Activated gamma-delta T cell treated with anti-CD3 and anti-CD28 coated beads, Interleukin-2, amount 50 U/mL, for 16 hours (primary cell): ENCODE results near the gene MNX1.

Source experiments
- DNase-seq: peaks from one replicate; pipeline ENCODE4 v3.0.0-alpha.2; 2020; ENCODE audit warnings: low read depth

MNX1 gene

DNA sequence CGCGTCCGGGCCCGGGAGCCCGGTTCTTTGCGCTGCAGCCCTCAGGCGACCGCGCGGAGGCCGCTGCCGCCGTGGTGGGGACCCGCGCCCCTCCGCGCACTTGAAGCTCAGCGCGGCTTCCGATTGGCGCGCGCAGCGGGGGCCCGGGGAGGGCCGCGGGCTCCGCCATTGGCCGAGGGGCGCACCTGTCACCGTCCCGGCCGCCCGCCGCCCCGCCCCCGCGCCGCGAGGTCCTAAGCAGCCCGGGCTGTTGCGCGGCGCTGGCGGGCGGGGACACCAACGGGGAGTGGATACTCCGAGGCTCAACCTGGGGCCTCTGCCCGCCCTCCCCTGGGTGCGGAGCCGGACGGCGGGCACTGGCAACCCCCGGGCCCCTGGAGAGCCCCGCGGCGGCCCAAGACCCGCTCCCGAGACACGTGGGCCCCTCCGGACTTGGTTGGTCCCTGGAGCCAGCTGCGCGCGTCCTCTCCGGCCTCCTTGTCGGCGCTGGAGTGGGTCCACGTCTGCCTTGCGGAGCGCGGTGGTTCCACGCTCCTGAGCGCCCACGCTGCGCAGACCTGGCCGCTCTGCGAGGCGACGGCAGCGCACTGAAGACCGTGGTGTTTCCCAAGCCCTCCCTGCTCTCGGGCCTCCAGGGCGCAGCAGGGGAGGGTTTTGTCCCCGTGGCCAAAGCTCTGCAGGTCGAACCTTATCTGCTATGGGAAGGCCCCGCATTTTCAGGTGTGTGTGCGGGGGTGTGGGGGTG is at the start of gene MNX1:
MNX1 (minus strand) TSS at position 76 of the 745 bp plus-strand sequence. CDS start 313 bp downstream, outside the sequence.
- no peak for DNase-seq

DNA sequence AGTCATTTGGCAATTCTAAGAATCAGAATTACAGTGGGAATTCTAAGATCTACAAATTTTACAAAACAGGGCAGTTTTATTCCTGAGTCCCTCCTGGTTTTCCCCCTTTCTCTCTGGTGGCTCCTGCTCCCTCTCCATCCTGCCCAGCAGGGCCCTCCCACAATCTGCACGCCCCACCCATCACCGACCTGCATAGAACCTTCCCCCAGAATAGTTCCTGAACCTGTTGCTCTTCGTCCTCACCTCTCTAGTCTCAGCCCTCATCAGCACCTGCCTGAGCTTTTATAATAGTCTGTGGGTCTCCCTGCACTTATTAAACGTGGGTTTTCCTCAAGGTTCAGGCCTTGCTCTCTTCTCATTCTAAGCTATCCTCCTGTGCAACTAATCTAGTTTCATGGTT is 49.1 kb upstream of the MNX1 start:
- no peak for DNase-seq

- DNase-seq, result no peak
Observed at GRCh38 chr7:157058701-157059100, 48.2 kb upstream of the MNX1 start.

GRCh38 chr7:157058068-157058467 is 47.6 kb upstream of the MNX1 start:
- no peak for DNase-seq

DNA sequence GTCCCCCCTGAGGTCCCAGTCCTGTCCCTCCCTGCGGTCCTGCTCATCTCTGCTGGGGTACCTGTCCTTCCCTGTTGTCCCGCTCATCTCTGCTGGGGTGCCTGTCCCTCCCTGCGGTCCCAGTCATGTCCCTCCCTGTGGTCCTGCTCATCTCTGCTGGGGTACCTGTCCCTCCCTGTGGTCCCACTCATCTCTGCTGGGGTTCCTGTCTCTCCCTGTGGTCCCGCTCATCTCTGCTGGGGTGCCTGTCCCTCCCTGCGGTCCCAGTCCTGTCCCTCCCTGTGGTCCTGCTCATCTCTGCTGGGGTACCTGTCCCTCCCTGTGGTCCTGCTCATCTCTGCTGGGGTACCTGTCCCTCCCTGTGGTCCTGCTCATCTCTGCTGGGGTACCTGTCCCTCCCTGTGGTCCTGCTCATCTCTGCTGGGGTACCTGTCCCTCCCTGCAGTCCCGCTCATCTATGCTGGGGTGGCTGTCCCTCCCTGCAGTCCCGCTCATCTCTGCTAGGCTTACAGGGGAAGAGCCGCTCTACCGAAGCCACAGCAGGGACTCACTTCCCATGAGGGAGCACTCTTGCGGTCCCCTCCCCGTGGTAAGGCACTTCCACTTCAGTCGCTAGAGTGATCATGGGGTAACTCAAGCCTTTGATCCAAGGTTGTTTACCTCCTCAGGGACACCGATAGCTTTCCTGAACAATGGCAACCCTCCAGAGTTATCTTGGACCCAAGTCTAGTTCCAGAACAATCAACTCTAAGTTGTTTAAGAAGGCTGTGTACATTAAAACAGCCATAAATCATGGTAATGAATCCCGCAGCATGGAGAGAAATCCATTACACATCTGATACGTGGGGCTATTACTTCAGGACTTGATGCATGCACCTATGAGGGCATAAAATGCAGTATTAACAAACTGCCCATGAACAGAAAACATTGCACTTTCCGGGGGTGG is 46.8 kb upstream of the MNX1 start:
- no peak for DNase-seq

DNA sequence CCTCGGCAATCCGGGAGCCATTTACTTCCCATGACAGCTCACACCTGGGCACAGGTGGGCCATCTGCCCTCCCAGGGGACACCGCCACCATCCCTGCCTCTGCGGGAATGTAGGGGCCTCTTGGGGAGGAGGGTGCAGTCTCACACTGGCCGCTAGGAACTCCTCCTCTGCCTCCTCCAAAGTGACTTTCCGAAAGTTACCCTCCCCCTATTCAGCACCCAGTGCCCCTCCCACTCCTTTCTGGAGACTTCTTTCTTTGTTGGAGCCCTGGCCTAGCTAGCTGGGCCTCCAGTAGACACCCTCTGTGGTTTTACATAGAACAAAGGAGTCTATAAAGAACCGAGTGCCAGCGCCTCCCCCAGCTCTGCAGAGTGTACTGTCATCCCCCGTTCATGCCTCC is 45.8 kb upstream of the MNX1 start:
- no peak for DNase-seq

- no peak for DNase-seq
Observed at GRCh38 chr7:157054927-157055326, 44.5 kb upstream of the MNX1 start.

DNA sequence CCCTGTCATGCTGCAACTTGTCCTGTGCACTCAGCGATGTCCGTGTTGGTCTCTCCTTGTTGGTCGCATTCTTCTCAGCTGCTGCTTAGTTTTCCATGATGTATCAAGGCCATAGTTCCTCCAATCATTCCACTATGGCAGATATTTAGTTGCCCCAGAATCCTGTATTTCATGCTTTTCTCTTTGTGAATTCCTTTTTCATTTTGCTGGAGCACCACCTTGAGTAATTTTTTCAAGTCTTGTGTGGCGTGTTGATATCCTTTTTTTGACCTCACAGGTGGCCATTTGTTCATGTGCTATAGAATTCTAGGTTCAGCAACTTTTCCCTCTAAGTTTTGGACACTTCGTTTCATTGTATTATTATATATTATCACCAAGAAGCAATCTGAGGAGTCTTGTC is 42.7 kb upstream of the MNX1 start:
- no peak for DNase-seq

GRCh38 chr7:157047148-157047547 is 36.7 kb upstream of the MNX1 start:
- DNase-seq, result no peak

- no peak for DNase-seq
Observed at GRCh38 chr7:157046681-157047080, 36.2 kb upstream of the MNX1 start.

- DNase-seq, result no peak
Observed at GRCh38 chr7:157044943-157045660, 34.6 kb upstream of the MNX1 start.

- DNase-seq, result no peak
Observed at GRCh38 chr7:157044147-157044687, 33.8 kb upstream of the MNX1 start.

DNA sequence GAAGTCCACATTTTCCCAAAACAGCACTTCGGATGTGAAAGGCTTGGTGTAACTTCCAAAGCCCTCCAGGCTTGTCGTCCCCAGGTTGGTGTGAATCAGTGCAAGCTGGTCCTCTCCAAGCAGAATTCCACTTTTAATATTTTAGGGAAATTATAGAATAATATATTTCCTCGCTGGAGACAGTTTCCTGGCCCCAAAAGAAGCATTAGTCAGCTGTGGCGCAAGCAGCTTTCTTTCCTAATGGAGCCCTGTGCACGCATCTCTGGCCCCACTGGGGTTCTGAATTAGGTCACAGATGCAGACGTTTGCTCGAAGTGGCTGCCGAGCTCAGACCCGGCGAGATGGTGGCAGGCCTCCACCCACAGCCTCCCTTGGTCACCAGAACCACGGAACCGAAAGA is 33.3 kb upstream of the MNX1 start:
- no peak for DNase-seq

- DNase-seq, result no peak
Observed at GRCh38 chr7:157041514-157042277, 31.2 kb upstream of the MNX1 start.

GRCh38 chr7:157041004-157041403 is 30.5 kb upstream of the MNX1 start:
- no peak for DNase-seq

DNA sequence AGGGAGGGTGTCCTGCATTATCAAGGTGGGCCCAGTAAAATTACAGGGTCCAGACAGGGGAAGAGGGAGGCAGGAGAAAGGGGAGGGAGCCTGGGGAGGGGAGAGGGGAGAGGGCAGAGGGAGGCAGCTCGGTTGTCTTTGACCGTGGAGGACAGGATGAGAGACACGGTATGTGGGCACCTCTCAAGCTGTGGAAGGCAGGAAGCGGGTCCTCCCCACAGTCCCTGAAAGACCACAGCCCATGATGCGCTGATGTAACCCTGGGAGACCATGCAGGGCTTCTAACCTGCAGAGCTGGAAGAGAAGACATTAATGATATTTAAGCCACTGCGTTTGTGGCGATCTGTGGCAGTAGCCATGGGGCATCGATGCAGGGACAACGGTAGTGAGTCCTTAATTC is 27.2 kb upstream of the MNX1 start:
- no peak for DNase-seq

DNA sequence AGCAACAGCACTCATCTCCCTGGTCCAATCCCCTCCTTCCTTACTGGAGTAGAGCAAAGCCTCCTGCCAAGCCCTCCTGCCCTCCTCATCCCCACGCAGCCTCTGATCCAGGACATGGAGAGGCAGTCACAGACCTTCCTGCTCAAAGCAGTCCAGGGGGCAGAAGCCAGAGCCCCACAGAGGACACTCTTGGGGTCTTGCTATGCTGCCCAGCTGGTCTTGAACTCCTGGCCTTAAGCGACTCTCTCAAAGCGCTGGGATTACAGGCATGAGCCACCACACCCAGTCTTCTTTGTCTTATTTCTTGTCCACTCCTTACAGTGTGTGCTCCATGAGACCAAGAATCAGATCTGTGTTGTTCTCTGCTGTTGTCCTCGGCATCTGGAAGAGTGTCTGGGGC is 26.6 kb upstream of the MNX1 start:
- no peak for DNase-seq

DNA sequence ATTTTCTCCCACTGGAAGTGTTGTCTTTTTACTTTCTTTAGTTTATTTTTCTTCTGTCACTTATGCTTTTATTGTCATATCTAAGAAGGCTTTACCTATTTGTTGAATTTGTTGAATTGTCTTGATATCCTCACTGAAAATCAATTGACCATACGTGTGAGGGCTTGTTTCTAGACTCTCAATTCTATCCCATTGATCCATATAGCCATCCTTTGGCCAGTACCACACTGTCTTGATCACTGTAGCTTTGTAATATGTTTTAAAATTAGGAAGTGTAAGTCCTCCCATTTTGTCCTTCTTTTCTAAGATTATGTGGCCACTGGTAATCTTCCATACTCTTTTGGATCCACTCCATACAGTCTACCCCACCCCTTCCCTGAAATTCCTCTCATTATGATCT is 25.5 kb upstream of the MNX1 start:
- no peak for DNase-seq

- DNase-seq, result no peak
Observed at GRCh38 chr7:157035302-157035701, 24.8 kb upstream of the MNX1 start.

DNA sequence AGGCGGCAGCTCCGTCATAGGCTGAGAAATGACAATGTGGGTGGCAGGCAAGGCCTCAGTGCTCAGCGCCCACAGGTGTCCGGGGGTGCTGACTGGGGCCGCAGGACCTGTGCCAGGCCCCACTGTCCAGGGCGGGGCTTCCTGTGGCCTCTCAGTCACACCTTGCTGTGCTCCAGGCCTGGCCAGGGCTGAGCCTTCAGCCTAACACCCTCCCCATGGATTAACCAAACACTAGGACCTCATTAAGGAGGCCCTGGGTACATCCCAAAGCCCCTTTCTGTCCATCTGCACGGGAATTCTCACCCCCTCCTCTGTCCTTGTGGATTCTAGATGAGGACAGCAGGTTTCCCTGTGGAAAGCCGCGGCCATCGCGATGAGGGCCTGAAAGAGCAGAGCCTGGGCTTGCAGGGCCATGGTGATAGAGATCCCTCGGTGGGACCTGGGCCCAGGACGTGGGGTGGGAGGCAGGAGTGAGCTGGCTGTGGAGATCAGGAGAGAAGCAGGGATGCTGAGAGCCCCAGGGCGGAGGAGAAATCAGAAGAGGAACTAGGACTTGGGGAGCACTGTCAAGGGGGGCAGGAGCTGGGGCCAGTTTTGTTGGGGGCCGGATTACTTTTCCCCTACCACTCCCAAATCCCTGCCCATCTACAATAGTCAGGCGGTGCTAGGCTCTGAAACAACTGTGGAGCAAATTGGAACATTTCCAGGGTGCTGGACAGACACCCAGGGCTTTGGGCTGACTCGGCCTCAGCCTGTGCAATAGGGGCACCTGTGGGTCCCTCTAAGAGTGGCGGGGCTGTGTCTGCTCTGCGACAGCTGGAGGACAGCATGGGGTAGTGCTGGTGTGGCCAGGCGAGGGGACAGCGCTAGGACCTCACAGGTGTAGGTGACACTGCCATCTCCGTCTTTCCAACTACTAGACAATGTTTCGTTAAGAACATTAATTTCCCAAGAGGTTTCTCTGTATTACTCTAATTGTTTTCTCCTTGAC is 23.3 kb upstream of the MNX1 start:
- DNase-seq, result no peak
